Measurements from ENCODE around the gene ALDOC. TPM values are rescaled to one million over a fixed set of nuclear protein-coding genes. Genes with fewer than 3 reads are reported as not detected.

The ALDOC gene
- total and polyA plus RNA-seq, 3 experiments from 2014 or later = 12.8 to 58.2 (median 13.6) TPM

DNA sequence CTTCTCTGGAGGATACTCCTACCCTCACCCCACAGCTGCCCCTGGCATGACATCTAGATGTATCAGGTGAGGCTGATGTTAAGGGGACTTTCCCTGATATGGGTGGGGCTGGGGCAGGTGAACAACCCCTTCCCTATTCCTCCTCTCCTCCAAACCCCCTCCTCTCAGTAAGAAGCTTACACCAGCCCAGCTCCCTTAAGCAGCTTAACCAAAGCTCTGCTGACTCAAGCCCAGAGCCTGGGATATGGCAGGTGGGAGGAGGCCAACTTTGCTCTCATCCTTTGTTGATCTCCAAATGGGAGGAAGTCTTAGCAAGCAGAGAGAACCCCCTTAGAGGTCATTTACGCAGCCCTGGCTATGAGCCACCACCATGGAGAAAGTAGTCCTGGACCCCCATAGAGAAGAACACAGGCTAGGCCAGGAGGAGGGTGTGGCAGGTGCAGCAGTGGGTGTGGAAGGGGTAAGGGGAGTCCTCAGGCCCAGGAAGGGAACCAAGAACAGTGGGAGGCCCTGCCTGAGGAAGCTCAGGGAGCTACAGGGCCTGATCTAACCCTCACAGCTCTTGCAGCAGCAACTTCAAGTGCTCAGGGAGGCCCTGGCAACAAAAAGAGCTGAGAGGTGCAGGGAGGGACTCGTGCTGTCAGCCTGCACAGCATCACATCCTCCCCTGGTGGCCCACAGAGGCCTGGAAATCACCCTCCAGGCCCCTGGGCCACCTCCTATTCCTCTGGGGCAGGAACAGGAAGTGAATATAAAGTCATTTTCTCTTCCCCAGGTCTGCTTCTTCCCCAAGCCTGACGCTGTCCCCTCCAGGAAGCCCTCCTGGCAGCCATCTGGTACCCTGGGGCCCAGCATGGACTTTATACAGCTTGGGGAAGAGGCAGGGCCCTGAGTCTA, 27.2 kb downstream of the ALDOC start:
- POLR2A ChIA-PET = interaction anchor here (1.3 kb wide), 1 partner anchor 50 kb away, joined by 4 read pairs; no protein-coding TSS in a partner anchor

DNA sequence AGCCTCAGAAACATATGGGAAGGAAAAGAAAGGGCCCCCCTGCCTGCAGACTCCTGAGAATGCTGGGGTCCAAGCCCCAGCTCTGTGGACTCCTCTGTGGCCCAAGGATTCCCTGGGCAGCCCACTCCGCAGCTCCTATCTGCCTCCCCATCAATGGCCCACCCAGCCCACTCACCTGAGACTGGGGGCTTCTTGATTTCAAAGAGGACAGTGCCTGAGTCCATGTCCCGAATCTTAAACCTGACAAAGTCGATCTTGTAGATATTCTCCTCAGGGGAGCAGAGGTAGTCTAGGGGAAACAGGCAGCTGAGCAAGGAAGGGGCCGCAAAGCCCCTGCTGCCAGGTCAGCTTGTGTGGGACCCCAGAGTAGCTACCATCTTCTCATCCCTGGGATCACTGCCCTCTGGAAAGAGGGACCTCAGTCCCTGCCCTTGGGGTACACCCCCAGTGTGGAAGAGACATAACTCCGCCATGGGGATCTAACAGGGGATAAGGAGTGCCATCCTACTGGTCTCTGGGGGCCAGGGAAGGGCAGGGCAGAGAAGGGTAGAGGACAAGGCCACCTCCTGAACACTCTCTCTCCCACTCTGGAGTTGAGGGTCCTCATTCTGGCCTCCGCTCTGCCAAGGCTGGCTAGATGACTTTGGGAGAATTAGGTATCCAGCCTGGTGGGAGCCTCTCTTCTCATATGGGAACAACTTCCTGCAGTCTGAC, 28.1 kb downstream of the ALDOC start:
- no peak for DNase-seq
- Histone ChIP-seq H3K4me1 (ENCODE audit: insufficient read depth, low read length) (peaks cover 44% of the 10 kb centered on the region), H3K27me3 (ENCODE audit: insufficient read depth, low read length, poor library complexity, severe bottlenecking) (no peaks in the 10 kb centered on the region), H3K27ac (ENCODE audit: low read depth, low read length) (peak overlapping the region; percentile 58), H3K36me3 (ENCODE audit: insufficient read depth, low read length) (peaks cover under 1% of the 10 kb centered on the region), H3K4me3 (ENCODE audit: low read length) (no peak overlapping the region), H3K9me3 (ENCODE audit: low read length) (no peaks in the 10 kb centered on the region)
- Mint-ChIP-seq H3K27ac (peak overlapping the region; percentile 87 to 98 (median 94)), H3K4me3 (peak overlapping the region in 4 of 7 donors; percentile 32 to 44 (median 38)), H3K27me3 (no peaks in the 10 kb centered on the region), H3K36me3 (peaks cover 0 to 23% (median 4%) of the 10 kb centered on the region in 3 donors), H3K9me3 (no peaks in the 10 kb centered on the region), H3K4me1 (peaks cover 47 to 54% (median 51%) of the 10 kb centered on the region in 3 donors)
- ChIA-PET CTCF (interaction anchor here (0.8 to 2.2 kb wide), 2 partner anchors 11 to 22 kb away, joined by 4 to 6 read pairs; no protein-coding TSS in a partner anchor), POLR2A (no interaction called here)

More for the DNA sequence above, 27.2 kb downstream of the ALDOC start:
- Mint-ChIP-seq H3K4me3 (peak overlapping the region in 4 of 7 donors; percentile 27 to 76 (median 47)), H3K27me3 (no peaks in the 10 kb centered on the region), H3K9me3 (no peaks in the 10 kb centered on the region), H3K27ac (peak overlapping the region; percentile 87 to 98 (median 94)), H3K4me1 (peaks cover 47 to 54% (median 51%) of the 10 kb centered on the region in 3 donors), H3K36me3 (peaks cover 3 to 32% (median 10%) of the 10 kb centered on the region in 3 donors)
- CTCF ChIA-PET = interaction anchor here (0.8 to 2.2 kb wide), 2 partner anchors 12 to 21 kb away, joined by 4 to 6 read pairs; no protein-coding TSS in a partner anchor
- Histone ChIP-seq H3K4me3 (ENCODE audit: low read length) (no peak overlapping the region), H3K36me3 (ENCODE audit: insufficient read depth, low read length) (peaks cover 10% of the 10 kb centered on the region), H3K27ac (ENCODE audit: low read depth, low read length) (peak overlapping the region; percentile 58), H3K9me3 (ENCODE audit: low read length) (no peaks in the 10 kb centered on the region), H3K4me1 (ENCODE audit: insufficient read depth, low read length) (peaks cover 44% of the 10 kb centered on the region), H3K27me3 (ENCODE audit: insufficient read depth, low read length, poor library complexity, severe bottlenecking) (no peaks in the 10 kb centered on the region)
- DNase-seq = peak; percentile 45 to 77 (median 58)

- Mint-ChIP-seq H3K27me3 (no peaks in the 10 kb centered on the region), H3K27ac (peak overlapping the region; percentile 43 to 92 (median 86)), H3K4me3 (peak overlapping the region in 4 of 7 donors; percentile 37 to 59 (median 50)), H3K4me1 (peaks cover 42 to 48% (median 46%) of the 10 kb centered on the region in 3 donors), H3K36me3 (peaks cover 0 to 17% (median 0%) of the 10 kb centered on the region in 3 donors), H3K9me3 (no peaks in the 10 kb centered on the region)
- ChIA-PET POLR2A (no interaction called here), CTCF (interaction anchor here (1.1 to 2.2 kb wide), 3 partner anchors 10 to 28 kb away, joined by 3 to 6 read pairs (median 5); no protein-coding TSS in a partner anchor)
- H3K4me1 ChIP-seq (ENCODE audit: insufficient read depth, low read length) = peaks cover 44% of the 10 kb centered on the region
- H3K27ac ChIP-seq (ENCODE audit: low read depth, low read length) = no peak overlapping the region
- no peaks in the 10 kb centered on the region for H3K27me3 ChIP-seq (ENCODE audit: insufficient read depth, low read length, poor library complexity, severe bottlenecking)
- H3K4me3 ChIP-seq (ENCODE audit: low read length) = no peak overlapping the region
- no peaks in the 10 kb centered on the region for H3K36me3 ChIP-seq (ENCODE audit: insufficient read depth, low read length)
- DNase-seq = peak; percentile 27 to 70 (median 33)
- H3K9me3 ChIP-seq (ENCODE audit: low read length) = no peaks in the 10 kb centered on the region
Measured at GRCh38 chr17:28547623-28548416, 28.9 kb downstream of the ALDOC start.

GRCh38 chr17:28547096-28547622, 29.5 kb downstream of the ALDOC start:
- ChIA-PET POLR2A (no interaction called here), CTCF (interaction anchor here (1.1 to 1.4 kb wide), 2 partner anchors 19 to 28 kb away, joined by 3 to 5 read pairs; no protein-coding TSS in a partner anchor)
- no peaks in the 10 kb centered on the region for H3K27me3 Mint-ChIP-seq
- peaks cover 44% of the 10 kb centered on the region for H3K4me1 ChIP-seq (ENCODE audit: insufficient read depth, low read length)
- H3K27ac ChIP-seq (ENCODE audit: low read depth, low read length) = no peak overlapping the region
- H3K9me3 ChIP-seq (ENCODE audit: low read length) = no peaks in the 10 kb centered on the region
- H3K27ac Mint-ChIP-seq = peak overlapping the region in 5 of 8 donors; percentile 35 to 90 (median 81)
- no peak overlapping the region for H3K4me3 ChIP-seq (ENCODE audit: low read length)
- peaks cover 0 to 15% (median 0%) of the 10 kb centered on the region in 3 donors for H3K36me3 Mint-ChIP-seq
- H3K27me3 ChIP-seq (ENCODE audit: insufficient read depth, low read length, poor library complexity, severe bottlenecking) = no peaks in the 10 kb centered on the region
- H3K9me3 Mint-ChIP-seq = no peaks in the 10 kb centered on the region
- DNase-seq = no peak
- peaks cover 39 to 45% (median 44%) of the 10 kb centered on the region in 3 donors for H3K4me1 Mint-ChIP-seq
- peak overlapping the region in 1 of 7 donors; percentile 20 for H3K4me3 Mint-ChIP-seq
- H3K36me3 ChIP-seq (ENCODE audit: insufficient read depth, low read length) = no peaks in the 10 kb centered on the region

DNA sequence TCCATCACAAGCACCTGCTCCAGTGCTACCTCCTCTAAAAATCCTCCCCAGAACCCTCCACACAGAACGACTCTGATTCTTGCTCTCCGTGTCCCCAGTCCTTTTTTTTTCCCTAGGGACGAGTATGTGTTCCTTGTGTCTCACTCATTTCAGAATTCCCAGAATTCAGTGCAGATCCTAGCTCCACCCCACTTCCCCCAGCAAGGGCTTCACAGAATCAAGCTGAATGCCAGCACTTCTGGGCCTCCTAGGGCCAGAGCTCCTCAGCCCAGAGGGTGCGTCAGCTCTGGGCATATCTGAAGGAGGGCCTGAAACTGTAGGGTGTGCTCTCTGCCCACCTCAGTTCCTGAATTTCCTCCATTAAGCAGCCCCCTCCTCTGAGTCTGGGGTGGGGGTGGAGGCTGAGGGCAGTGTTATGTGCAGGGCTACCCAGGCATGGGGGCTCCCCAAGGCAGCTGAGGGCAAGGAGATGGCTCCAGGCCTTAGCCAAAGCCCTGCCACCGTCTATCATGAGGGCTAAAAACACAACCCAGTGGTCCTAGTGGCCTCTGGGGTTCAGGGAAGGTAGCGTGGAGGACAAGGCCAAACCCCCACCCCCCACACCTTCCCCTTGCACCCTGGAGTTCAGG, 30.8 kb downstream of the ALDOC start:
- Mint-ChIP-seq H3K4me1 (peaks cover 29 to 34% (median 33%) of the 10 kb centered on the region in 3 donors), H3K9me3 (no peaks in the 10 kb centered on the region), H3K36me3 (peaks cover 0 to 13% (median 0%) of the 10 kb centered on the region in 3 donors), H3K4me3 (no peak overlapping the region), H3K27ac (peak overlapping the region in 1 of 8 donors; percentile 0), H3K27me3 (no peaks in the 10 kb centered on the region)
- Histone ChIP-seq H3K27me3 (ENCODE audit: insufficient read depth, low read length, poor library complexity, severe bottlenecking) (no peaks in the 10 kb centered on the region), H3K4me1 (ENCODE audit: insufficient read depth, low read length) (peaks cover 34% of the 10 kb centered on the region), H3K36me3 (ENCODE audit: insufficient read depth, low read length) (no peaks in the 10 kb centered on the region), H3K9me3 (ENCODE audit: low read length) (no peaks in the 10 kb centered on the region), H3K4me3 (ENCODE audit: low read length) (no peak overlapping the region), H3K27ac (ENCODE audit: low read depth, low read length) (no peak overlapping the region)
- no peak for DNase-seq
- CTCF ChIA-PET = no interaction called here
- POLR2A ChIA-PET = no interaction called here

DNA sequence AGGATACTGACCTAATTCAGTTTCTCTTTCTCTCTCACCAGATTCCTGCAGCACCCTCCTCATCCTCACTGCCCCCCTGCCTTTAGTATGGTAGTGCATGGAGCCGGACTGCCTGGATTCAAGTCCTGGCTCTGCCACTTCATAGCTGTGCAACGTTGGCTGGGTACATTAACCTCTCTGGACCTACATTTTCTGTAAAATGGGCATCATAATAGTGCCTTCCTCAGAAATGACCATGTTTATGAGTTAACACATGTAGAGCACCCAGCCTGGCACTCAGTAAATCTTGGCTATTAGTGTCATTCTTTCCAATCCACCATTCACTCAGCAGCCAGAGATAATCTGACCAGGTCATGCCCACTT, 31.6 kb downstream of the ALDOC start:
- Mint-ChIP-seq H3K4me1 (peaks cover 21 to 26% (median 25%) of the 10 kb centered on the region in 3 donors), H3K27me3 (no peaks in the 10 kb centered on the region), H3K27ac (no peak overlapping the region), H3K36me3 (peaks cover 0 to 13% (median 0%) of the 10 kb centered on the region in 3 donors), H3K9me3 (no peaks in the 10 kb centered on the region), H3K4me3 (no peak overlapping the region)
- no peaks in the 10 kb centered on the region for H3K36me3 ChIP-seq (ENCODE audit: insufficient read depth, low read length)
- no peak for DNase-seq
- ChIA-PET CTCF (no interaction called here), POLR2A (no interaction called here)
- peaks cover 26% of the 10 kb centered on the region for H3K4me1 ChIP-seq (ENCODE audit: insufficient read depth, low read length)
- no peaks in the 10 kb centered on the region for H3K9me3 ChIP-seq (ENCODE audit: low read length)
- no peak overlapping the region for H3K27ac ChIP-seq (ENCODE audit: low read depth, low read length)
- no peaks in the 10 kb centered on the region for H3K27me3 ChIP-seq (ENCODE audit: insufficient read depth, low read length, poor library complexity, severe bottlenecking)
- H3K4me3 ChIP-seq (ENCODE audit: low read length) = no peak overlapping the region

Data from CD8-positive, alpha-beta memory T cell (primary cell).